Effector memory CD8-positive, alpha-beta T cell (primary cell): ENCODE measurements around the gene PGBD5.

ENCODE experiments used
- ATAC-seq: fragments of 150-1000 bp; cut with Tn5 transposase; replicated peaks from 2 replicates; pipeline ENCODE4 v1.10.0; 2021; ENCODE audit warnings: mild to moderate bottlenecking, moderate library complexity
- DNase-seq, 3 experiments: peaks; one replicate each; pipeline ENCODE4 v3.0.0; 2021
- H3K27ac Mint-ChIP-seq, 2 donors: one replicate each; pipeline ENCODE4 v1.8.0; 2022; ENCODE audit warnings: mild to moderate bottlenecking in 2 of 2, mixed read lengths in 2 of 2, moderate library complexity in 2 of 2
- H3K27me3 Mint-ChIP-seq, 2 donors: one replicate each; pipeline ENCODE4 v1.8.0; 2022; ENCODE audit warnings: mixed read lengths in 2 of 2
- H3K36me3 Mint-ChIP-seq: one replicate; pipeline ENCODE4 v1.8.0; 2022; ENCODE audit warnings: mild to moderate bottlenecking, moderate library complexity, mixed read lengths; ENCODE audit not compliant: insufficient read depth
- H3K4me1 Mint-ChIP-seq, 2 donors: one replicate each; pipeline ENCODE4 v1.8.0; 2022; ENCODE audit warnings: low read depth in 2 of 2, mixed read lengths in 2 of 2
- H3K4me3 Mint-ChIP-seq, 2 donors: one replicate each; pipeline ENCODE4 v1.8.0; 2022; ENCODE audit warnings: mild to moderate bottlenecking in 2 of 2, mixed read lengths in 2 of 2, moderate library complexity in 2 of 2
- H3K9me3 Mint-ChIP-seq, 2 donors: one replicate each; pipeline ENCODE4 v1.8.0; 2022; ENCODE audit warnings: mixed read lengths in 2 of 2

The PGBD5 gene

DNA sequence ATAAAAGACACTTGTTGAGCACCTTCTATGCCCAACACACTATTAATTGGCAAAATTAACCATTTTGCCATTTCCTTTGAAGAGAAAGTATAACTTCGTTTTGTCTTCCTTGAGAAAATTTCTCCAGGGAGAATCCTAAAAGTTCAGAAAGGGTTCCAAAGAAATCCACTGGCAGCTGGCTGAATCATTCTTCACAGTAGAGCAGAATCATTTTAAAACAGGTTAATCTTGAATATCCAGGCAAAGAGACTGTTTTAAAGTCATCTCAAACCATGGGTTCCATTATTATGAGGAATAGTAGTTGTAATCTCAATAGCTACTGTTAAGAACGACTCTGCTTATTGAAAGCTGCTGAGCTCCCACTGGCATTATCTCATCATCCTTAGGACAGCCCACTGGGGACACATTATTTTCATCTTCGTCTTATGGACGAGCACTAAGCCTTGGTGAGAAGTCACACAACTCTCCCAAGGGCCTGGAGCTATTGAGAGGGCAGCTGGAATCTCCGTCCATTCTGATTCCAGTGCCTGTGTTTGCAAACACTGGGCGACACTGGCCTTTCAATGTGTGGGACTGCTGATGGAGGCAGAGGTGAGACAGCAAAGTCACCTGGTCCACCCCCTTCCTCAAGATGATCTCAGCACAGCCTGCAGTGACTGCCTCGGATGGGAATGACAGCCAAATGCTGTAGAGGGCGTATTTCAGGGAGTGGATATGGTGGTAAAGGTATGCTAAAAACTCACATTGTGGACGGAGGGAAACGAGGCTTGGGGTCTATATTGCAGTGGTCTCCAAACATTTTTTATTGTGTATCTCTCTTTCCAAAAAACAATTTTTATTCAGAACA, 15.3 kb upstream of the PGBD5 start:
- no peaks in the 10 kb centered on the region for H3K36me3 Mint-ChIP-seq
- DNase-seq (no peak), ATAC-seq (no peak)
- peaks cover 0 to 4% of the 10 kb centered on the region in 2 donors for H3K9me3 Mint-ChIP-seq
- no peak overlapping the region for H3K27ac Mint-ChIP-seq
- H3K4me3 Mint-ChIP-seq: no peak overlapping the region
- peaks cover 45 to 55% of the 10 kb centered on the region in 2 donors for H3K27me3 Mint-ChIP-seq
- H3K4me1 Mint-ChIP-seq: no peaks in the 10 kb centered on the region

DNA sequence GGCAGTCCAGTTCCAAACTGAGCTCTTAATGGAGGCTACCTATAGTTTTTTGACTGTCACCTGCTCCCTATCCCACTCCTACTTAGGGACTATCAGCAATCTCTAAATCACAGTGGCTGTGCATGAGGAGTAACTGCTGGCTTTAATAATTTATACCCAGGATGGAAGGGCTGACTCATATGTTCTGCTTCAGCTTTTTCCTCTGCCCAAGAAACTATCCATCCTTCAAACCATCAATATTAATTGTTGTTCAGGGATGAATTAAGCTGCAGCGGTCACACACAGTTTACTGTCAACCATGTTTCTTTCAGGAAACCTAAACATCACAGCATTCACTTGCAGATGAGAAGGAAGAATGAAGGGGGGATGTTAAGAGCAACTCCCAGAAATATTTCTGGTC, 9.0 kb upstream of the PGBD5 start:
- Mint-ChIP-seq H3K36me3 (no peaks in the 10 kb centered on the region), H3K27ac (no peak overlapping the region), H3K4me1 (no peaks in the 10 kb centered on the region), H3K27me3 (peaks cover 8 to 21% of the 10 kb centered on the region in 2 donors), H3K4me3 (no peak overlapping the region), H3K9me3 (no peaks in the 10 kb centered on the region)
- ATAC-seq: no peak
- DNase-seq: no peak

DNA sequence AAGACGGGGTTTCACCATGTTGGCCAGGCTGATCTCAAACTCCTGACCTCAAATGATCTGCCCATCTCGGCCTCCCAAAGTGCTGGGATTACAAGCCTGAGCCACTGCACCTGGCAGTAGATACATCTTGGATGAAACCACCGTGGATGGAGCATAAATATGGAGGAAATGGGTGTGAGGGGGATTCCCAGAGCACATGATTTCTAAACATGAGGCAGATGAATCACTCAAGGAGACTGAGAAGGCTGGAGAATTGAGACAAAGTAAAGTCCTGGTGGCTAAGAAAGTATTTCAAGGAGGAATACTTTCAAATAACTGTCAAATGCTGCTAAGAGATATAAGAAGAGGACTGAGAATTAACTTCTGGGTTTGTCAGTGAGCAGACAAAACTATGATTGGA, 5.4 kb upstream of the PGBD5 start:
- H3K4me3 Mint-ChIP-seq: no peak overlapping the region
- peaks cover 19 to 21% of the 10 kb centered on the region in 2 donors for H3K27me3 Mint-ChIP-seq
- DNase-seq (no peak), ATAC-seq (no peak)
- H3K4me1 Mint-ChIP-seq: peaks cover 3 to 7% of the 10 kb centered on the region in 2 donors
- no peaks in the 10 kb centered on the region for H3K36me3 Mint-ChIP-seq
- H3K9me3 Mint-ChIP-seq: peaks cover 2 to 8% of the 10 kb centered on the region in 2 donors
- H3K27ac Mint-ChIP-seq: no peak overlapping the region

DNA sequence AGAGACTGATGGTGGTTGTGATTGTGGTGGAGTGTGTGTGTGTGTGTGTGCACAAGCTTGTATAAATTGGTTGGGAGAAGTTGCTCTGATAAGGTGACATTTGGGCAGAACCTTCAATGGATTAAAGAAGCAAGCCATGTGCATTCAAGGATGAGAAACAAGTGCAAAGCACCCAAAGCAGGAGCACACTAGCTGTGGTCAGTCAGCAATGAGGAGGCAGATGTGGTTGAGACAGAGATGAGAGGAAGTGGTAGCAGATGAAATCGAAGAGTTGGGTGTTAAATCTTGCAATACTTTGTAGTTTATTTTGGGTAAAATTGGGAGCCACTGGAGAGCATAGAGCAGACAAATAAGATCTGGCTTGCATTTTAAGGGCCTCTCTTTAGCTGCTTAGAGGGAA, 4.4 kb upstream of the PGBD5 start:
- peaks cover 3 to 7% of the 10 kb centered on the region in 2 donors for H3K4me1 Mint-ChIP-seq
- peaks cover 16 to 19% of the 10 kb centered on the region in 2 donors for H3K27me3 Mint-ChIP-seq
- no peak for DNase-seq
- ATAC-seq: no peak
- H3K27ac Mint-ChIP-seq: no peak overlapping the region
- H3K4me3 Mint-ChIP-seq: no peak overlapping the region
- H3K9me3 Mint-ChIP-seq: peaks cover 2 to 8% of the 10 kb centered on the region in 2 donors
- H3K36me3 Mint-ChIP-seq: no peaks in the 10 kb centered on the region

DNA sequence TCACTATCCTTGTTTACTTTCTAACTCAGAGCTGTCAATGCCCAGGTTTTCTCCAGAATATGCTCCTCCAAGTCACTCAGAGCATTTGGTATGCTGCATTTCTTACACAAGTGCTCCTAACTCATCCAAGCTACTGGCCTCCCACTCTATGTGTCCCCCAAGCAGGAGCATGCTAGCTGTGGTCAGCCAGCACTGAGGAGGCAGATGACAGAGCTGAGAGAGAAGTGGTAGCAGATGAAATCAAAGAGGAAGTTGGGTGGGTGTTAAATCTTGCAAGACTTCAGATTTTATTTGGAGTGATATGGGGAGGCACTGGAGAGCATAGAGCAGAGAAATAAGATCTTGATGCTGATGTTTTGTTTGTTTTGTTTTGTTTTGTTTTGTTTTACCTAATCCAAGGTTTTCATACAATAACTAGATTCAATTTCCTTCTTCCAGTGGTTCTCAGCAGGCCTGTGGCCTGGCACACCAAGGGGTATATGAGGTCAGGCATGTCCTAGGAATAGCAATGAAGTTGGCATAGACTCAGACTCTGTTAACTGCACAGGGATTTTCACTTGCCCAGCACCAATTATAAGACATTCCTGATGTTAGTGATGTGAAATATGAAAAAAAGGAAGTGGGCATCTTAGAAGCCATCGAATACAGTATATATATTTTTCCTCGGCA, 3.1 kb upstream of the PGBD5 start:
- Mint-ChIP-seq H3K9me3 (peaks cover 2 to 8% of the 10 kb centered on the region in 2 donors), H3K27ac (no peak overlapping the region), H3K27me3 (peaks cover 26 to 29% of the 10 kb centered on the region in 2 donors), H3K4me1 (peaks cover 9 to 12% of the 10 kb centered on the region in 2 donors), H3K4me3 (no peak overlapping the region), H3K36me3 (no peaks in the 10 kb centered on the region)
- no peak for ATAC-seq
- DNase-seq: no peak

DNA sequence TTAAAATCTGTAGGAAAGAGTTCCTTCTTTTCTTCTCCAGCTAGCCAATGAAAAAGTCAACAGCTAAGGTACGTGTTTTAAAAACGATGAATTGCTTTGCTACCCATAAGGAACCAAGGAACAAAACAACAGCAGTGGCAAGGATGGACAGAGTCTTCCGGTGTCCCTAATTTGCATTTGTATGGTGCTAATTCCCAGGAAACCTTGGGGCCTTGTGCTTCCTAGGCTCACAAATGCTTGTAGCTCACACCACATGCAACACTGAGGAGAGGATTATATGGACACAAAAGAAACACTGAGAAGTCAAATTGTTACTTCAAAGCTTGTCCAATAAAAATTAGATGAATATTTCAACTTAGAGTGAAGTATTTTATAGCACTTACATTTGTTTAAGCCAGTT, 1.8 kb upstream of the PGBD5 start:
- peaks cover 9 to 12% of the 10 kb centered on the region in 2 donors for H3K4me1 Mint-ChIP-seq
- DNase-seq (no peak), ATAC-seq (no peak)

DNA sequence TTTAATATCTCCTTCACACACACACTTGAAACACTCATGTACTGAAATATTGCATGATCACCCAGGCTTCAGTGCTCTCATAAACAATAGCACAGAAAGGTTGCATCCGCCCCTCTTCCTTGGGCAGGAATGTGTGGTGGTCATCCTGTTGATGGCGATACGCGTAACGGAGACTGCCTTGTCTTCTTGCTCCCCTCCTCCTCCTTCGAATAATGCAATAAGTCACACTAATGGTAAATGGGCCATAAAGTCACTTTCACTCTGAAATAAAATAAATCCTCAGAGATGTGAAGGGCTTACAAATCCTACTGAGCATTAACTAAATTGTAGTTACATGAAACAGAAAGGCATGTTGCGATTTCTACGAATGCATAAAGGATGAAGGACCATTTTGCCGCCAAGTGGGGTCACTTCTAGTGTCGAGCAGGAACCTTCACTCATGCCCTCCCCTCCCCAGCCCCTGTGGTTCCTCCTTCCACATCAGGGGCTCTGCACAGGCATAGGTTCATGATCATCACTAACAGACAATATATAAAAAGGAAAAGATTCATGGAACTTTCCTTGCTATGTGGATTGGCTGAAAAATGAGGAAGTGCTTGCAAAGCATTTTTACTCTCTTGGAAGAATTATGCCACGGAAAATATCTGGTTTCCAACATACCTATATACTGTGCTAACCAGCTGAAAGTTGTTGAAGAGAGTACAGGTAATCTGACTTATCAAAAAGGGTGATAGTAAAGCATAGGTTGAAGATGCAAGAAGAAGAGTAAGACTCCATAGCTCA, 1.2 kb upstream of the PGBD5 start:
- DNase-seq: no peak
- Mint-ChIP-seq H3K9me3 (peaks cover 2 to 8% of the 10 kb centered on the region in 2 donors), H3K36me3 (no peaks in the 10 kb centered on the region), H3K27ac (no peak overlapping the region), H3K27me3 (peaks cover 45 to 48% of the 10 kb centered on the region in 2 donors), H3K4me1 (peaks cover 9 to 12% of the 10 kb centered on the region in 2 donors), H3K4me3 (peak overlapping the region; percentile 76 to 79)
- no peak for ATAC-seq

More for the DNA sequence above, 1.8 kb upstream of the PGBD5 start:
- Mint-ChIP-seq H3K9me3 (peaks cover 2 to 8% of the 10 kb centered on the region in 2 donors), H3K36me3 (no peaks in the 10 kb centered on the region), H3K4me3 (no peak overlapping the region), H3K27ac (no peak overlapping the region), H3K27me3 (peaks cover 38 to 41% of the 10 kb centered on the region in 2 donors)

DNA sequence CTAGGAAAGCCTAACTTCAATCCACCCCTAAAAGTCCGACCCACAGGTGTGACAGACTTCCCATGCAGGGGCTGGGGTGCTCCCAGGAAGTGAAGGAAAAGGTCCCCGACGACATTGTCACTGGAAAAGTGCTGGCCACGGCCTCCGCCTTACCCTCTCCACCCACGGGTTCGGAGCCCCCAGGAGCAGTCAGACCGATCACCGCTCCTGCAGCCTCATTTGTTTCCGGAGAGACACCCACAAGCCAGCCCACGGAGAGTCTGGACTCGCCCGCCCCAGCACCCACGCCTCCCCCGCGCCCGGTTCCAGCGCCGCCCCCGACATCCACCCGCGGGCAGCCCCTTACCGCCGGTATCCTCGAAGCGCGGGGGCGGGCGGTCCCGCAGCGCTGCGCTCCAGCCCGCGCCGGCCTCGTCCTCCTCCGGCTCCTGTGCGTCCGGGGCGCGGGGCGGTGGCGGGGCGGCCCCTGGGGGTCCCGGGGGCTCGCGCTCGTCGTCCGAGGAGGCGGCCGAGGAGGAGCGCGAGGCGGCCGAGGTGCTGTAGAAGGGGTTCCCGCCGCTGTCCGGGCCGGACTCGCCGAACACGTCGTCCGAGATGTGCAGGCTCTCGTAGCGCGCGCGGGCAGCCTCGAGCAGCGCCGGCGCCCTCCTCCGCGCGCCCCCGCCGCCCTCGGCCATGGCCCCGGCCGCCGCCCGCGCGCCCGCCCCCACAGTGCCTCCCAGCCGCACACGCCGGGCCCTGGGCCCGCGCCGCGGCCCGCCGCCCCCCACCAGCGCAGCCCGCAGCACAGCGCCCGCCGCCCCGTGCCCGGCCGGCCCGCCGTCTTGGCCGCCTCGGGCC, 660 bp downstream of the PGBD5 start:
- Mint-ChIP-seq H3K36me3 (no peaks in the 10 kb centered on the region), H3K27ac (no peak overlapping the region), H3K4me1 (peaks cover 9 to 12% of the 10 kb centered on the region in 2 donors), H3K27me3 (peaks cover 48 to 59% of the 10 kb centered on the region in 2 donors), H3K9me3 (peaks cover 2 to 8% of the 10 kb centered on the region in 2 donors), H3K4me3 (peak overlapping the region; percentile 59 to 66)
- ATAC-seq (no peak), DNase-seq (no peak)

DNA sequence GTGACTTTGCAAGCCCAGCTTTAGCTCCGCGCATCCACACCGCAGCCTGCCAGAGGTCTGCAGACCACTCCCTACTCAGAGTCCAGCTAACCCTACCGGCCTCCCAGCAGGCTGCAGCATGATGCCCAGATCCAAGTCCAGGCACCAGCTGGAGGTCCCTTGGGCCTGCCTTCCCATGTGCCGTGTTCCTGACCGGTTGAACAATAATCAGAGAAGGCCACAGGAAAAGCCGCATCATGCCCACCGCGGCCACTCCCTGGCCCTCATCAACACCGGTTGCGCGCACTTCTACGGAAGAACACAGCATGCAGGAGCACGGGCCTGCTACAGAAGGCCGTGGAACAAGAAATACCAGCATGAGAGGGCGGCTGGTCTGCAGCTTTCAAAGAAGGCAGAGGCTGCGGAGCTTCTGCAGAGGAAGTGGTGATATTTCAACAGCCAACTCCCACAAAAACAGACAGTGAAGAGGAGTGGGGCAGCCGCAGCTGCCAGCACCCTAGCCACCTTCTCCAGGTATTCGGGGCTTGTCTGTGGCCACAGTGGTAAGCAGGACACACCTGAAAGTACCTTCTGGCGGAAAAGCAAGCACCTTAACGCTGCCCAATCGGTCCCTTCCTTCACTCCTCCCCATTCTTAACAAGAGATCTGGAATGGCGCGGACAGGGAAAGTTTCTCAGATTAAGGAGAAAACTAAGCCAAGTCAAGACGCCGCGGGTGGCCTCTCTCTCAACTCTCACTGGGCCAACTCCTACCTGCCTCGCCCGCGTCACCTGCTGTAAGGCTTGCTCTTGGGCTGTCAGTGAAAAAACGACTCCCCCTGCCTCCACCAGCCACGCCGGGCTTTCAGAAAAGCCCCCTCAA, 1.5 kb downstream of the PGBD5 start:
- H3K27ac Mint-ChIP-seq: no peak overlapping the region
- H3K36me3 Mint-ChIP-seq: no peaks in the 10 kb centered on the region
- no peak for DNase-seq
- peaks cover 2 to 8% of the 10 kb centered on the region in 2 donors for H3K9me3 Mint-ChIP-seq
- H3K4me1 Mint-ChIP-seq: peaks cover 9 to 12% of the 10 kb centered on the region in 2 donors
- H3K27me3 Mint-ChIP-seq: peaks cover 48 to 66% of the 10 kb centered on the region in 2 donors
- peak overlapping the region; percentile 59 to 66 for H3K4me3 Mint-ChIP-seq
- ATAC-seq: no peak

DNA sequence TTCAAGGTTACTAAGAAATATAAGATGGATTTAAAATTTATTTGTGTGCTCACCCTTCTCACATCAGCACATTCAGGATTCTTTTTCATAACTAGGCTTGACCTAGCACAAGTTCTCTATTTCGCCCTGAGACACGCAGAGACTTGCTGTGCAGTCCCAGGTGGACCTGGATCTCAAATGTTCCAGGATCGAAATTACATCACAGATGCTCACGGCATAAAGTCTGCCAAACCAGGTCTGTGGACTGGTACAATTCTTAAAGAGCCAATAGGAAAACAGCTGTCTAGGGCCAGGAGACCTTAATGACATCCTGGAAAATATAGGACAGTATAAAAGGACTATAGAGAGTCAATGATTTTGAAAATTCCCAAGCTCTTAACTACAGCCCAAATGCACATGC, 2.2 kb downstream of the PGBD5 start:
- Mint-ChIP-seq H3K4me3 (peak overlapping the region; percentile 59 to 66), H3K36me3 (no peaks in the 10 kb centered on the region), H3K27ac (no peak overlapping the region), H3K4me1 (peaks cover 9 to 12% of the 10 kb centered on the region in 2 donors), H3K9me3 (peaks cover 2 to 8% of the 10 kb centered on the region in 2 donors), H3K27me3 (peaks cover 51 to 73% of the 10 kb centered on the region in 2 donors)
- DNase-seq (no peak), ATAC-seq (no peak)

DNA sequence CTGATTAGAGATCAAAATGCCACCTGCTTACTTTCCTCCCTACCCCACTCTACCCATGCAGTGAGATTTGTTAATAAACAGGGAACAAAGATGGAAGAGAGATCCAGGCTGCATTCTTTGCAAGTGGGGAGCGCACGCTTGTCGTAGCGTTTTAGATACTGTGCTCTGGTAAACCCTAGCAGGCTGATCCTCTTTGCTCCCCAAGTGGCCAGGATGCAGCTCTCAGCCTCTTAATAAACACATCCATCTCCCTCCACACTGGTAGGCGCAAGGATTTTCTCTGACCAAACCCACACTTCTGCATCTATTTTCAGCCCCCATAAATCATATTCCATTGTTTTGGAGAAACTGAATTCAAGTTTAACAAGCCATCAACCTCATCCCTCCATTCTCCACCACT, 2.9 kb downstream of the PGBD5 start:
- Mint-ChIP-seq H3K4me3 (no peak overlapping the region), H3K9me3 (peaks cover 2 to 8% of the 10 kb centered on the region in 2 donors), H3K27me3 (peaks cover 58 to 80% of the 10 kb centered on the region in 2 donors), H3K4me1 (peaks cover 9 to 12% of the 10 kb centered on the region in 2 donors), H3K36me3 (no peaks in the 10 kb centered on the region), H3K27ac (no peak overlapping the region)
- no peak for DNase-seq
- ATAC-seq: no peak
